Endometrial microvascular endothelial cells (primary cell): ENCODE measurements around the gene CFAP43. TPM values are rescaled to one million over a fixed set of nuclear protein-coding genes. Genes with fewer than 3 reads are reported as not detected.

Experiments
- in situ Hi-C: cut with HindIII; loops from 2 replicates; pipeline ENCODE4 v1.10.0; 2017; ENCODE audit warnings: low sequenced_read_pairs, low pct_unique_long_range_greater_than_20kb; ENCODE audit errors: inconsistent ontology term
- total RNA-seq: library from RNA; depleted of rRNA; stranded (reverse); fragments of >200 nt; gene quantifications from one replicate; pipeline ENCODE4 v1.2.3, GENCODE V29; 2015; ENCODE audit errors: inconsistent ontology term

Gene CFAP43
- total RNA-seq, 1 donor from 2014 or later, result 0.56 TPM

GRCh38 chr10:104109908-104110662 is 122.1 kb downstream of the CFAP43 start:
- in situ Hi-C loops, result no loop called here

- in situ Hi-C loops, result no loop called here
These were observed 127.2 kb downstream of the CFAP43 start for GRCh38 chr10:104104926-104105325.

GRCh38 chr10:104104418-104104817 is 127.7 kb downstream of the CFAP43 start:
- in situ Hi-C loops, result no loop called here

GRCh38 chr10:104103956-104104355 is 128.2 kb downstream of the CFAP43 start:
- in situ Hi-C loops, result no loop called here

- in situ Hi-C loops, result no loop called here
These were observed 130.3 kb downstream of the CFAP43 start for GRCh38 chr10:104101902-104102301.

GRCh38 chr10:104100795-104101194 is 131.4 kb downstream of the CFAP43 start:
- in situ Hi-C loops, result no loop called here

- in situ Hi-C loops, result no loop called here
These were observed 132.2 kb downstream of the CFAP43 start for GRCh38 chr10:104099941-104100340.

- in situ Hi-C loops, result no loop called here
These were observed 132.9 kb downstream of the CFAP43 start for GRCh38 chr10:104099269-104099668.

GRCh38 chr10:104098358-104098925 is 133.7 kb downstream of the CFAP43 start:
- in situ Hi-C loops, result no loop called here

GRCh38 chr10:104096692-104097091 is 135.5 kb downstream of the CFAP43 start:
- in situ Hi-C loops, result no loop called here

GRCh38 chr10:104092749-104093148 is 139.4 kb downstream of the CFAP43 start:
- in situ Hi-C loops, result no loop called here

- in situ Hi-C loops, result no loop called here
These were observed 141.6 kb downstream of the CFAP43 start for GRCh38 chr10:104090611-104091010.

GRCh38 chr10:104089621-104090020 is 142.5 kb downstream of the CFAP43 start:
- in situ Hi-C loops, result no loop called here

GRCh38 chr10:104088239-104088638 is 143.9 kb downstream of the CFAP43 start:
- in situ Hi-C loops, result no loop called here

GRCh38 chr10:104085801-104086400 is 146.3 kb downstream of the CFAP43 start, which contains the start of gene COL17A1:
Gene COL17A1, minus strand, starts transcription at chr10:104085880. Its CDS starts 5,207 bp downstream, at chr10:104080673.
- in situ Hi-C loops, result no loop called here

- in situ Hi-C loops, result no loop called here
These were observed 147.6 kb downstream of the CFAP43 start for GRCh38 chr10:104084482-104085142.

GRCh38 chr10:104081998-104082397 is 150.2 kb downstream of the CFAP43 start:
- in situ Hi-C loops, result no loop called here

- in situ Hi-C loops, result no loop called here
These were observed 151.4 kb downstream of the CFAP43 start for GRCh38 chr10:104080762-104081161.
